Endothelial cell of umbilical vein (primary cell): ENCODE results near the gene FCAR. TPM values are rescaled to one million over a fixed set of nuclear protein-coding genes. Genes with fewer than 3 reads are reported as not detected.

Source experiments
- BruUV-seq: library from RNA; stranded (reverse); fragments of 400-500 nt; replicated peaks from 2 replicates; lab custom pipeline; 2021; lab: Mats Ljungman, UMichigan
- CTCF ChIA-PET: fragments of 300-600, 350-600 bp; sonication (Branson Sonifier 250); formaldehyde crosslinking; loops from one replicate; lab custom pipeline; 2021; ENCODE audit warnings: antibody characterized with exemption, inconsistent platforms; lab: Charles Lee
- POLR2A ChIA-PET: fragments of 300-600, 350-600 bp; sonication (Branson Sonifier 250); formaldehyde crosslinking; loops from one replicate; lab custom pipeline; 2021; ENCODE audit warnings: antibody characterized with exemption, inconsistent platforms; lab: Charles Lee
- DNase-seq: peaks from one replicate; pipeline ENCODE4 v3.0.0-alpha.2; 2011; ENCODE audit warnings: low read depth, low spot score
- FAIRE-seq: peaks from 2 replicates; lab custom pipeline; 2011; peaks lifted over from hg19 to GRCh38; lab: Jason Lieb, UNC
- H2AFZ ChIP-seq: 2 replicates; pipeline ENCODE4 v1.6.0; 2012; ENCODE audit warnings: low read depth, low read length, control low read depth, inconsistent platforms
- H3K27ac ChIP-seq: 2 replicates; pipeline ENCODE4 v1.5.1; 2011; ENCODE audit warnings: low read depth, mild to moderate bottlenecking, control low read depth, low read length, moderate library complexity; ENCODE audit not compliant: insufficient read depth
- H3K27me3 ChIP-seq, 2 experiments: 2 replicates each; pipeline versions ENCODE4 v1.6.0 to v1.6.1; 2011; ENCODE audit warnings: low read length in 2 of 2, mixed read lengths in 1 of 2; ENCODE audit not compliant: control insufficient read depth in 2 of 2, insufficient read depth in 2 of 2
- H3K36me3 ChIP-seq, 2 experiments: 2 replicates in 1 of 2; 3 replicates in 1 of 2; pipeline ENCODE4 v1.5.1; 2011; ENCODE audit warnings: low read length in 2 of 2, mild to moderate bottlenecking in 1 of 2, moderate library complexity in 1 of 2; ENCODE audit not compliant: control insufficient read depth in 2 of 2, insufficient read depth in 2 of 2; ENCODE audit errors: extremely low read depth in 1 of 2
- H3K4me1 ChIP-seq: 3 replicates; pipeline ENCODE4 v1.5.1; 2011; ENCODE audit warnings: mild to moderate bottlenecking, low read length; ENCODE audit not compliant: control insufficient read depth, insufficient read depth; ENCODE audit errors: extremely low read depth
- H3K4me2 ChIP-seq: 2 replicates; pipeline ENCODE4 v1.6.1; 2011; ENCODE audit warnings: low read length, control low read depth, mixed read lengths; ENCODE audit not compliant: insufficient read depth
- H3K4me3 ChIP-seq, 3 experiments: fragments of 200-600 bp in 1 of 3; sonication (generic), shearing (Covaris generic) in 1 of 3; replicated peaks in 1 of 3; 2 replicates each; pipeline ENCODE4 v1.5.1; 2011 to 2016; ENCODE audit warnings: control low read depth in 3 of 3, low read length in 3 of 3, mild to moderate bottlenecking in 2 of 3, inconsistent platforms in 1 of 3, low read depth in 1 of 3, moderate library complexity in 1 of 3; ENCODE audit not compliant: insufficient read depth in 1 of 3
- H3K79me2 ChIP-seq: 2 replicates; pipeline ENCODE4 v1.6.0; 2012; ENCODE audit warnings: low read length, inconsistent platforms; ENCODE audit not compliant: control insufficient read depth, insufficient read depth
- H3K9ac ChIP-seq: replicated peaks from 2 replicates; pipeline ENCODE3; 2011; ENCODE audit warnings: low read length, control low read depth; ENCODE audit not compliant: insufficient read depth; ENCODE audit errors: extremely low read depth
- H3K9me1 ChIP-seq: replicated peaks from 3 replicates; pipeline ENCODE4 v1.6.0; 2011; ENCODE audit warnings: mild to moderate bottlenecking, low read length; ENCODE audit not compliant: control insufficient read depth, insufficient read depth; ENCODE audit errors: extremely low read depth
- H3K9me3 ChIP-seq: replicated peaks from 2 replicates; pipeline ENCODE4 v1.5.1; 2012; ENCODE audit warnings: low read length, inconsistent platforms; ENCODE audit not compliant: control insufficient read depth, insufficient read depth
- H4K20me1 ChIP-seq: replicated peaks from 2 replicates; pipeline ENCODE3; 2011; ENCODE audit warnings: mild to moderate bottlenecking, low read length; ENCODE audit not compliant: control insufficient read depth, insufficient read depth; ENCODE audit errors: extremely low read depth
- EZH2 ChIP-seq: IDR thresholded peaks from 2 replicates; pipeline ENCODE4 v1.6.1; 2012; ENCODE audit warnings: borderline replicate concordance, low read depth, mild to moderate bottlenecking, moderate library complexity, low read length, inconsistent platforms; ENCODE audit not compliant: severe bottlenecking
- FOS ChIP-seq: IDR thresholded peaks from 2 replicates; pipeline ENCODE4 v1.6.1; 2011; ENCODE audit warnings: mild to moderate bottlenecking, low read length, moderate library complexity, borderline replicate concordance; ENCODE audit not compliant: insufficient read depth
- GATA2 ChIP-seq: IDR thresholded peaks from 2 replicates; pipeline ENCODE4 v1.7.0; 2011; ENCODE audit warnings: low read depth, mild to moderate bottlenecking, moderate library complexity, mixed read lengths, low read length; ENCODE audit not compliant: insufficient read length, insufficient read depth
- JUN ChIP-seq: IDR thresholded peaks from 2 replicates; pipeline ENCODE4 v1.6.1; 2011; ENCODE audit warnings: borderline replicate concordance, low read depth; ENCODE audit not compliant: insufficient read length, insufficient read depth
- MAX ChIP-seq: IDR thresholded peaks from 2 replicates; pipeline ENCODE4 v1.6.1; 2011; ENCODE audit not compliant: insufficient read depth, insufficient read length
- MYC ChIP-seq: IDR thresholded peaks from one replicate; pipeline ENCODE4 v1.6.1; 2011; ENCODE audit warnings: mild to moderate bottlenecking, low read depth, low read length
- POLR2A ChIP-seq: IDR thresholded peaks from 2 replicates; pipeline ENCODE4 v1.6.1; 2012; ENCODE audit warnings: low read depth, mild to moderate bottlenecking, control low read depth, low read length
- POLR2AphosphoS5 ChIP-seq: IDR thresholded peaks from 2 replicates; pipeline ENCODE4 v1.6.1; 2012; ENCODE audit warnings: low read depth, mild to moderate bottlenecking, control low read depth, low read length, moderate library complexity; ENCODE audit not compliant: insufficient read depth
- dilution Hi-C: fragments of 300-500 bp; cut with MboI; formaldehyde crosslinking; loops from one replicate; pipeline ENCODE4 v1.15.0; 2019; ENCODE audit warnings: low sequenced_read_pairs; ENCODE audit not compliant: extremely low pct_ligation_motif_present
- intact Hi-C: fragments of 100-400 bp; cut with micrococcal nuclease; formaldehyde crosslinking; loops from one replicate; pipeline ENCODE4 v1.10.0; 2022
- polyA plus RNA-seq, 4 experiments: library from polyadenylated mRNA; depleted of rRNA in 3 of 4; stranded (reverse) in 3 of 4; unstranded in 1 of 4; fragments of >200 nt; gene quantifications; 2 replicates each; pipeline versions ENCODE4 v1.2.1 to v1.2.3, GENCODE V29; 2011 to 2012; ENCODE audit warnings: missing spikeins in 1 of 4
- total RNA-seq: library from RNA; stranded (reverse); gene quantifications from 2 replicates; pipeline ENCODE4 v1.2.3, GENCODE V29; 2021

The FCAR gene
- total and polyA plus RNA-seq, 2 donors (not counting 3 experiments of a cell fraction or from before 2014, with no cell fraction given) = not detected

GRCh38 chr19:54905421-54905802, 31.4 kb downstream of the FCAR start:
- ChIA-PET POLR2A (no interaction called here), CTCF (interaction anchor here (1.1 kb wide), 1 partner anchor 24 kb away, joined by 3 read pairs; no protein-coding TSS in a partner anchor)
- DNase-seq (peak; percentile 77), FAIRE-seq (no peak)
- dilution Hi-C loops = no loop called here
- H4K20me1 ChIP-seq = no peaks in the 10 kb centered on the region
- H2AFZ ChIP-seq = no peak overlapping the region
- H3K4me1 ChIP-seq = no peaks in the 10 kb centered on the region
- H3K27me3 ChIP-seq = no peaks in the 10 kb centered on the region
- no peaks in the 10 kb centered on the region for H3K79me2 ChIP-seq
- no peaks in the 10 kb centered on the region for H3K9me3 ChIP-seq
- H3K9ac ChIP-seq = no peak overlapping the region
- no peaks in the 10 kb centered on the region for H3K9me1 ChIP-seq
- no peak overlapping the region for H3K27ac ChIP-seq
- no peaks in the 10 kb centered on the region for H3K36me3 ChIP-seq
- no peak overlapping the region for H3K4me2 ChIP-seq
- no TSS peak for BruUV-seq
- TF ChIP-seq JUN (no peak), POLR2AphosphoS5 (no peak), GATA2 (no peak), FOS (no peak), EZH2 (no peak), POLR2A (no peak), MYC (no peak), MAX (no peak)
- H3K4me3 ChIP-seq = no peak overlapping the region
- intact Hi-C loops = no loop called here
